Endothelial cell of umbilical vein (primary cell): ENCODE data around the gene CLDN14. TPM values are rescaled to one million over a fixed set of nuclear protein-coding genes. Genes with fewer than 3 reads are reported as not detected.

Source experiments
- BruUV-seq: library from RNA; stranded (reverse); fragments of 400-500 nt; replicated peaks from 2 replicates; lab custom pipeline; 2021; lab: Mats Ljungman, UMichigan
- CTCF ChIA-PET: fragments of 300-600, 350-600 bp; sonication (Branson Sonifier 250); formaldehyde crosslinking; loops from one replicate; lab custom pipeline; 2021; ENCODE audit warnings: antibody characterized with exemption, inconsistent platforms; lab: Charles Lee
- POLR2A ChIA-PET: fragments of 300-600, 350-600 bp; sonication (Branson Sonifier 250); formaldehyde crosslinking; loops from one replicate; lab custom pipeline; 2021; ENCODE audit warnings: antibody characterized with exemption, inconsistent platforms; lab: Charles Lee
- DNase-seq: peaks from one replicate; pipeline ENCODE4 v3.0.0-alpha.2; 2011; ENCODE audit warnings: low read depth, low spot score
- FAIRE-seq: peaks from 2 replicates; lab custom pipeline; 2011; peaks lifted over from hg19 to GRCh38; lab: Jason Lieb, UNC
- H2AFZ ChIP-seq: 2 replicates; pipeline ENCODE4 v1.6.0; 2012; ENCODE audit warnings: low read depth, low read length, control low read depth, inconsistent platforms
- H3K27ac ChIP-seq: 2 replicates; pipeline ENCODE4 v1.5.1; 2011; ENCODE audit warnings: low read depth, mild to moderate bottlenecking, control low read depth, low read length, moderate library complexity; ENCODE audit not compliant: insufficient read depth
- H3K27me3 ChIP-seq, 2 experiments: 2 replicates each; pipeline versions ENCODE4 v1.6.0 to v1.6.1; 2011; ENCODE audit warnings: low read length in 2 of 2, mixed read lengths in 1 of 2; ENCODE audit not compliant: control insufficient read depth in 2 of 2, insufficient read depth in 2 of 2
- H3K36me3 ChIP-seq, 2 experiments: 2 replicates in 1 of 2; 3 replicates in 1 of 2; pipeline ENCODE4 v1.5.1; 2011; ENCODE audit warnings: low read length in 2 of 2, mild to moderate bottlenecking in 1 of 2, moderate library complexity in 1 of 2; ENCODE audit not compliant: control insufficient read depth in 2 of 2, insufficient read depth in 2 of 2; ENCODE audit errors: extremely low read depth in 1 of 2
- H3K4me1 ChIP-seq: 3 replicates; pipeline ENCODE4 v1.5.1; 2011; ENCODE audit warnings: mild to moderate bottlenecking, low read length; ENCODE audit not compliant: control insufficient read depth, insufficient read depth; ENCODE audit errors: extremely low read depth
- H3K4me2 ChIP-seq: 2 replicates; pipeline ENCODE4 v1.6.1; 2011; ENCODE audit warnings: low read length, control low read depth, mixed read lengths; ENCODE audit not compliant: insufficient read depth
- H3K4me3 ChIP-seq, 3 experiments: fragments of 200-600 bp in 1 of 3; sonication (generic), shearing (Covaris generic) in 1 of 3; replicated peaks in 1 of 3; 2 replicates each; pipeline ENCODE4 v1.5.1; 2011 to 2016; ENCODE audit warnings: control low read depth in 3 of 3, low read length in 3 of 3, mild to moderate bottlenecking in 2 of 3, inconsistent platforms in 1 of 3, low read depth in 1 of 3, moderate library complexity in 1 of 3; ENCODE audit not compliant: insufficient read depth in 1 of 3
- H3K79me2 ChIP-seq: 2 replicates; pipeline ENCODE4 v1.6.0; 2012; ENCODE audit warnings: low read length, inconsistent platforms; ENCODE audit not compliant: control insufficient read depth, insufficient read depth
- H3K9ac ChIP-seq: replicated peaks from 2 replicates; pipeline ENCODE3; 2011; ENCODE audit warnings: low read length, control low read depth; ENCODE audit not compliant: insufficient read depth; ENCODE audit errors: extremely low read depth
- H3K9me1 ChIP-seq: replicated peaks from 3 replicates; pipeline ENCODE4 v1.6.0; 2011; ENCODE audit warnings: mild to moderate bottlenecking, low read length; ENCODE audit not compliant: control insufficient read depth, insufficient read depth; ENCODE audit errors: extremely low read depth
- H3K9me3 ChIP-seq: replicated peaks from 2 replicates; pipeline ENCODE4 v1.5.1; 2012; ENCODE audit warnings: low read length, inconsistent platforms; ENCODE audit not compliant: control insufficient read depth, insufficient read depth
- H4K20me1 ChIP-seq: replicated peaks from 2 replicates; pipeline ENCODE3; 2011; ENCODE audit warnings: mild to moderate bottlenecking, low read length; ENCODE audit not compliant: control insufficient read depth, insufficient read depth; ENCODE audit errors: extremely low read depth
- EZH2 ChIP-seq: IDR thresholded peaks from 2 replicates; pipeline ENCODE4 v1.6.1; 2012; ENCODE audit warnings: borderline replicate concordance, low read depth, mild to moderate bottlenecking, moderate library complexity, low read length, inconsistent platforms; ENCODE audit not compliant: severe bottlenecking
- FOS ChIP-seq: IDR thresholded peaks from 2 replicates; pipeline ENCODE4 v1.6.1; 2011; ENCODE audit warnings: mild to moderate bottlenecking, low read length, moderate library complexity, borderline replicate concordance; ENCODE audit not compliant: insufficient read depth
- GATA2 ChIP-seq: IDR thresholded peaks from 2 replicates; pipeline ENCODE4 v1.7.0; 2011; ENCODE audit warnings: low read depth, mild to moderate bottlenecking, moderate library complexity, mixed read lengths, low read length; ENCODE audit not compliant: insufficient read length, insufficient read depth
- JUN ChIP-seq: IDR thresholded peaks from 2 replicates; pipeline ENCODE4 v1.6.1; 2011; ENCODE audit warnings: borderline replicate concordance, low read depth; ENCODE audit not compliant: insufficient read length, insufficient read depth
- MAX ChIP-seq: IDR thresholded peaks from 2 replicates; pipeline ENCODE4 v1.6.1; 2011; ENCODE audit not compliant: insufficient read depth, insufficient read length
- MYC ChIP-seq: IDR thresholded peaks from one replicate; pipeline ENCODE4 v1.6.1; 2011; ENCODE audit warnings: mild to moderate bottlenecking, low read depth, low read length
- POLR2A ChIP-seq: IDR thresholded peaks from 2 replicates; pipeline ENCODE4 v1.6.1; 2012; ENCODE audit warnings: low read depth, mild to moderate bottlenecking, control low read depth, low read length
- POLR2AphosphoS5 ChIP-seq: IDR thresholded peaks from 2 replicates; pipeline ENCODE4 v1.6.1; 2012; ENCODE audit warnings: low read depth, mild to moderate bottlenecking, control low read depth, low read length, moderate library complexity; ENCODE audit not compliant: insufficient read depth
- dilution Hi-C: fragments of 300-500 bp; cut with MboI; formaldehyde crosslinking; loops from one replicate; pipeline ENCODE4 v1.15.0; 2019; ENCODE audit warnings: low sequenced_read_pairs; ENCODE audit not compliant: extremely low pct_ligation_motif_present
- intact Hi-C: fragments of 100-400 bp; cut with micrococcal nuclease; formaldehyde crosslinking; loops from one replicate; pipeline ENCODE4 v1.10.0; 2022
- polyA plus RNA-seq, 4 experiments: library from polyadenylated mRNA; depleted of rRNA in 3 of 4; stranded (reverse) in 3 of 4; unstranded in 1 of 4; fragments of >200 nt; gene quantifications; 2 replicates each; pipeline versions ENCODE4 v1.2.1 to v1.2.3, GENCODE V29; 2011 to 2012; ENCODE audit warnings: missing spikeins in 1 of 4
- total RNA-seq: library from RNA; stranded (reverse); gene quantifications from 2 replicates; pipeline ENCODE4 v1.2.3, GENCODE V29; 2021
- TF ChIP-seq, protein P1 (sequence below), 2 donors: IDR thresholded peaks; 1 replicate in 1 of 2; 2 replicates in 1 of 2; pipeline ENCODE4 v1.5.1; 2011; ENCODE audit warnings: low read length in 2 of 2, mild to moderate bottlenecking in 2 of 2, moderate library complexity in 2 of 2, control low read depth in 1 of 2, inconsistent platforms in 1 of 2, low read depth in 1 of 2; ENCODE audit not compliant: insufficient read depth in 1 of 2; ENCODE audit errors: extremely low read depth in 1 of 2

Gene CLDN14
- total and polyA plus RNA-seq, 2 donors (not counting 3 experiments of a cell fraction or from before 2014, with no cell fraction given): 1.0 to 2.5 TPM

- dilution Hi-C loops (no loop called here), intact Hi-C loops (no loop called here)
- H3K4me3 ChIP-seq: no peak overlapping the region
- ChIA-PET CTCF (interaction anchor here (0.6 to 2.0 kb wide), 11 partner anchors 10 to 509 kb away, joined by 3 to 11 read pairs (median 6); no protein-coding TSS in a partner anchor), POLR2A (no interaction called here)
- H4K20me1 ChIP-seq: no peaks in the 10 kb centered on the region
- no peaks in the 10 kb centered on the region for H3K36me3 ChIP-seq
- BruUV-seq: no TSS peak
- no peaks in the 10 kb centered on the region for H3K9me1 ChIP-seq
- no peak overlapping the region for H3K27ac ChIP-seq
- no peak for FAIRE-seq
- H2AFZ ChIP-seq: no peak overlapping the region
- TF ChIP-seq JUN: no peak
- TF ChIP-seq POLR2A: no peak
- no peak for TF ChIP-seq FOS
- no peak for TF ChIP-seq POLR2AphosphoS5
- no peak for TF ChIP-seq GATA2
- no peak for TF ChIP-seq EZH2
- TF ChIP-seq, protein P1, sequence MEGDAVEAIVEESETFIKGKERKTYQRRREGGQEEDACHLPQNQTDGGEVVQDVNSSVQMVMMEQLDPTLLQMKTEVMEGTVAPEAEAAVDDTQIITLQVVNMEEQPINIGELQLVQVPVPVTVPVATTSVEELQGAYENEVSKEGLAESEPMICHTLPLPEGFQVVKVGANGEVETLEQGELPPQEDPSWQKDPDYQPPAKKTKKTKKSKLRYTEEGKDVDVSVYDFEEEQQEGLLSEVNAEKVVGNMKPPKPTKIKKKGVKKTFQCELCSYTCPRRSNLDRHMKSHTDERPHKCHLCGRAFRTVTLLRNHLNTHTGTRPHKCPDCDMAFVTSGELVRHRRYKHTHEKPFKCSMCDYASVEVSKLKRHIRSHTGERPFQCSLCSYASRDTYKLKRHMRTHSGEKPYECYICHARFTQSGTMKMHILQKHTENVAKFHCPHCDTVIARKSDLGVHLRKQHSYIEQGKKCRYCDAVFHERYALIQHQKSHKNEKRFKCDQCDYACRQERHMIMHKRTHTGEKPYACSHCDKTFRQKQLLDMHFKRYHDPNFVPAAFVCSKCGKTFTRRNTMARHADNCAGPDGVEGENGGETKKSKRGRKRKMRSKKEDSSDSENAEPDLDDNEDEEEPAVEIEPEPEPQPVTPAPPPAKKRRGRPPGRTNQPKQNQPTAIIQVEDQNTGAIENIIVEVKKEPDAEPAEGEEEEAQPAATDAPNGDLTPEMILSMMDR (IDR thresholded peaks at IDR 0.05; ENCODE audit: extremely low read depth in 1 of 2, insufficient read depth in 1 of 2, low read depth in 1 of 2, low read length in 2 of 2): no peak
- TF ChIP-seq MYC: no peak
- TF ChIP-seq MAX: no peak
- no peaks in the 10 kb centered on the region for H3K79me2 ChIP-seq
- no peaks in the 10 kb centered on the region for H3K9me3 ChIP-seq
- H3K27me3 ChIP-seq: no peaks in the 10 kb centered on the region
- no peak overlapping the region for H3K4me2 ChIP-seq
- no peak overlapping the region for H3K9ac ChIP-seq
- peaks cover 2% of the 10 kb centered on the region for H3K4me1 ChIP-seq
- DNase-seq: no peak
These were observed 60.7 kb downstream of the CLDN14 start for GRCh38 chr21:36419241-36419640.
